Activated CD8-positive, alpha-beta memory T cell treated with anti-CD3 and anti-CD28 coated beads for 36 hours (primary cell): ENCODE results near the gene YTHDF2. TPM values are rescaled to one million over a fixed set of nuclear protein-coding genes. Genes with fewer than 3 reads are reported as not detected.
"Not testable (repeated sequence)": the region's sequence is repeated elsewhere in the genome, so short reads cannot be mapped to it uniquely, and the experiment has no call there.

Experiments
- CTCF ChIA-PET: fragments of 350-600 bp; sonication (Branson Sonifier 250); formaldehyde crosslinking; loops from one replicate; lab custom pipeline; 2021; ENCODE audit warnings: antibody characterized with exemption; lab: Charles Lee
- POLR2A ChIA-PET: fragments of 350-600 bp; sonication (Branson Sonifier 250); formaldehyde crosslinking; loops from one replicate; lab custom pipeline; 2021; ENCODE audit warnings: antibody characterized with exemption; lab: Charles Lee
- total RNA-seq, 2 experiments: library from RNA; stranded (reverse); gene quantifications; one replicate each; pipeline ENCODE4 v1.2.3, GENCODE V29; 2021

Gene YTHDF2
- total RNA-seq, 2 experiments from 2014 or later: 88.6 to 91.0 TPM

GRCh38 chr1:28783363-28783762 is 46.6 kb downstream of the YTHDF2 start:
- ChIA-PET CTCF (interaction anchor here (0.5 to 6.4 kb wide), 5 partner anchors 8 to 414 kb away, joined by 3 to 75 read pairs (median 6); no protein-coding TSS in a partner anchor), POLR2A (no interaction called here)

GRCh38 chr1:28789412-28789811 is 52.7 kb downstream of the YTHDF2 start:
- CTCF ChIA-PET: no interaction called here

DNA sequence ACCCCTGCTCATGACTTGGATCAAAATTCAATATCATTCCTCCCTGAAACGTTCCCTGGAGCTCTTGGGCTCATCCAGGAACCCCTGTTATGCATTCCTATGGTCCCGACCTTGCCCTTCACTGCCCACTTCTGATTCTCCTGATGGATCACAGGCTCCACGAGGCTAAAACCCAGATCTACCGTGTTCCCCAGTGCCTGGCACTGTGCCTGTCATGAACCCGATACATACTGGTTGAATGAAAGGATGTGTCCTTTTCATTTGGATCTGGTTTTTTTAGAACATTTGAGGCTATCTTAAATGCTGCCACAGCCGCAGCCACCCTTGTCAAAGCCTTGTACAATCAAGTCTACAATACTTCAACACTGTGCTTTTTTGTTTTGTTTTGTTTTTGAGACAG is 53.1 kb downstream of the YTHDF2 start:
- ChIA-PET POLR2A (no interaction called here), CTCF (no interaction called here)

More at GRCh38 chr1:28789412-28789811, 52.7 kb downstream of the YTHDF2 start:
- POLR2A ChIA-PET: no interaction called here

DNA sequence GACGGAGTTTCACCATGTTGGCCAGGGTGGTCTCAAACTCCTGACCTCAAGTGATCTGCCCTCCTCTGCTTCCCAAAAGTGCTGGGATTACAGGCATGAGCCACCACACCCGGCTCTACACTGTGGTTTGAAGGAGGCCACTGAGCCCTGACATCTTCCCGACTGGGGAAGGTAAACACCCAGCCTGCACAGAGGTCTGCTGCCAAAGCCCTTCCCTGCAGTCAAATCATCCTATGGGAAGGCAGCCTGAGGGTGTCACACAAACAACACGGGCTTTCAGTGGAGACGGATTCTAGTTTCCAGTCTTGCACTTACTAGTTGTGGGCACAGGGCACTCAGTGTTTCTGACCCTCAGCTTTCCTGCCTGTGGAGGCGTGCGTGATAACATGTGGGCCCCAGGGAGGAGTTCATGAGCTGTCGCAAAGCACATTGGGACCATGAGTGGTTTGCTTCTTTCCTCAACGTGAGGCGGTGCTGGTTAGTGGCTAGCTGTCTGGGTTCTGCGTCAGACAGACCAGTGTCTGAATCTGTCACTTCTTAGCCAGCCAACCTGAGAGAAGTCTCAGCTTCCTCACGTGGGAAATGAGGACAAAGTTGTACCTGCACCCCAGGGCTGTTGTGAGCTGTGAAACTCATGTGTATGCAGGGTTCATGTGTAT is 53.8 kb downstream of the YTHDF2 start:
- CTCF ChIA-PET: interaction anchor here (0.8 kb wide), 1 partner anchor 87 kb away, joined by 4 read pairs; no protein-coding TSS in a partner anchor
- POLR2A ChIA-PET: no interaction called here

- CTCF ChIA-PET: interaction anchor here (0.5 to 0.7 kb wide), 2 partner anchors 15 to 378 kb away, joined by 3 to 4 read pairs; no protein-coding TSS in a partner anchor
- POLR2A ChIA-PET: interaction anchor here (0.6 kb wide), 1 partner anchor 184 kb away, joined by 6 read pairs; no protein-coding TSS in a partner anchor
These were observed 55.2 kb downstream of the YTHDF2 start for GRCh38 chr1:28791929-28792328.

DNA sequence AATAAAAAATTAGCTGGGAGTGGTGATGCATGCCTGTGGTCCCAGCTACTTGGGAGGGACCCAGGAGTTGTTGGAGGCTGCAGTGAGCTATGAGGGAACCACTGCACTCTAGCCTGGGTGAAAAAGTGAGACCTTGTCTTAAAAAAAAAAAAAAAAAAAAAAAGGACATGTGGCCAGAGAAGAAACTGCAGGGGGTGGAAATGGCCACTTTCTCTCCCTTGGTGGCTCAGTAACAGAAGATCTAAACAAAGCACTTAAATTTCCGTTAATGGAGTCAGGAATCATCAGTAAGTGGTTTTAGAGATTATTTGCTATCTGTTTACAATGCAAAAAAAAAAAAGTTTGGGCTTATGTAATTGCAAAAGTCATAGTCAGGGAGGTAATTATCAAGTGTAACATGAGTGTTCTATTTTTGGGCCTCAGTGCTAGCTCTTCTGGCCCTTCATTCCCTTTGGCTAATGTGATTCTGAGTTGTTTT is 55.9 kb downstream of the YTHDF2 start:
- ChIA-PET POLR2A (interaction anchor here (0.6 kb wide), 2 partner anchors 185 to 243 kb away, joined by 3 to 6 read pairs; no protein-coding TSS in a partner anchor), CTCF (interaction anchor here (0.5 to 0.7 kb wide), 2 partner anchors 22 to 378 kb away, joined by 3 to 4 read pairs; no protein-coding TSS in a partner anchor)

- POLR2A ChIA-PET: not testable (repeated sequence)
- CTCF ChIA-PET: interaction anchor here (1.0 to 1.9 kb wide), 2 partner anchors 26 to 83 kb away, joined by 3 to 6 read pairs; no protein-coding TSS in a partner anchor
These were observed 57.8 kb downstream of the YTHDF2 start for GRCh38 chr1:28794582-28794981.

DNA sequence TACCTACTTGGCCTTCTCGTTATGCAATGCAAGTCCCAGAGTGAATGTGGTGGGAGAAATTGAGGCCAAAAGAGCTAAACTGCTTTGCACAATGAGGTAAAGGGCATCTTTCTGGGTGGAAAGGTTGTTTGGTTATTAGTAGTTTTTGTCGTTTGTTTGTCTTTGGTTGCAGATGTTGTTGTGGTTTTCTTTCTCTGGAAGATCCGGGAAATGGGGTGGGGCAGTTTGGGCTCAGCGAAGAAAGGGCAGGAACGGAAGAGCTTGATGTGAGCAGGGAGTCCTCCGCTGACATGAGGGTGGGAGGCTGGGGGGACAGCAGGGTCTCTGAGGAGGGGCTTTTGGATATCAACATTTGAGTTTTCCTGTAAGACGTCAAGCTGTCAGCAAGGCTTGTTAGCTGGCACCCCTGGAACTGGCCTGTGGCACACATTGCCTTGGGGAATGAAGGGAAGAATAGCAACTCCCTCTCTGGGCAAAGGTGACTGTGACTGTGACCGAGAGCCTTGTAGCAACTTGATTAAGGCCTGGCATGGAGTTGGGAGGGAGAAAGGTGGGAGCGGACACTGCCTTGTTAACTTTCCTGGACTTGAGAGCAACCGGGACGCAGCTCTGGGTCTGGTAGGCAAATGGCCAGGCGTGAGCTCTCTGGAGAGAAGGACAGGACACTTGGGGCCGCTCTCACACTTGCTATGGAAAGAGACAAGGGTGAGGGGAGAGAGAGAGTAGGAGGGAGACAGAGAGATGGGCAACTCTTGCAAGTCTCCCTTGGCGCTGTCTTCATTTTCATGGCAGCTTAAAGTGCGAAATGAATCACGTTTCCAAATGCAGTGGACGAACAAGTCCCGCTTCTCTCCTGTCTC is 59.8 kb downstream of the YTHDF2 start:
- CTCF ChIA-PET: no interaction called here

DNA sequence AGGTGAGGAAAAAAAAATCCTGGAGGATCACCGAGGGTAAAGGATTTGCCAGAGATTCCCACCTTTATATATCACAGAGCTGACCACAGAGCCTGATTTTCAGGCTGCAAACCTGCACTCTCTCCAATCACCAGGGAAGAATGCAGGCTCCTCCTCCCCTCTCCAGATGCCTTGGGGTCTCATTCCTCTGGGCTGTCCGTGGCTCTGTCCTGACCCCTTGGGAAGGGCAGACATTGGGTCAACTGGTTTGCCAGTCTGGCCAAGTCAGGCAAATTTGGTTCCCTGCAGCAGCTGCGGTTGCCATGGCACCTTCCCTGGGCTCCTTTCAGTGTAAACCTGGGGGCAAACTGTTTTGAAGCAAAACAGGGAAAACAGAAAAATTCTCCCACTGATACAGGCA is 63.6 kb downstream of the YTHDF2 start:
- ChIA-PET CTCF (interaction anchor here (0.6 kb wide), 1 partner anchor 216 kb away, joined by 4 read pairs; no protein-coding TSS in a partner anchor), POLR2A (no interaction called here)

More for the DNA sequence above, 59.8 kb downstream of the YTHDF2 start:
- POLR2A ChIA-PET: no interaction called here

DNA sequence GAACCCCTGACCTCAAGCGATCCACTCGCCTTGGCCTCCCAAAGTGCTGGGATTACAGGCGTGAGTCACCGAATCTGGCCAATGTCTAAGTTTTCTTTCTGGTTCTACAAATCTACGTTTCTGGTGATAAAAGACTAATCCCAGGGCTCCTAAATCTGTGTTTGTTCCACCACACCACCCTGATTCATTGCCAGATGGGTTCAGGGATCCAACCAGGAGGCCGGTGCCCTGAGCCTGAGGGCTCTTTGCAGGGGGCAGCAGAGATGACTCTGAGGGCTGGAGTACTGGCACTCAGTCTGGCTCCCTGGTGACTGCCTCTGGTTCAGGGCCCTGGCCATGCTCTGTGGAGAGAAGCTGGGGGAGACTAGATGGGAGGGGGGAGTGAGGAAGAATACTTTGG is 64.7 kb downstream of the YTHDF2 start:
- CTCF ChIA-PET: no interaction called here
- POLR2A ChIA-PET: no interaction called here

- POLR2A ChIA-PET: interaction anchor here (0.7 kb wide), 1 partner anchor 66 kb away, joined by 6 read pairs; the partner anchor contains the start of gene YTHDF2
- CTCF ChIA-PET: no interaction called here
These were observed 66.3 kb downstream of the YTHDF2 start for GRCh38 chr1:28803051-28803450.

- CTCF ChIA-PET: interaction anchor here (0.5 kb wide), 1 partner anchor 72 kb away, joined by 3 read pairs; no protein-coding TSS in a partner anchor
- POLR2A ChIA-PET: no interaction called here
These were observed 66.9 kb downstream of the YTHDF2 start for GRCh38 chr1:28803662-28804061.

GRCh38 chr1:28804071-28804470 is 67.3 kb downstream of the YTHDF2 start:
- ChIA-PET CTCF (interaction anchor here (0.5 kb wide), 1 partner anchor 72 kb away, joined by 3 read pairs; no protein-coding TSS in a partner anchor), POLR2A (no interaction called here)

GRCh38 chr1:28807046-28807445 is 70.3 kb downstream of the YTHDF2 start:
- POLR2A ChIA-PET: no interaction called here
- CTCF ChIA-PET: no interaction called here

GRCh38 chr1:28807986-28808385 is 71.2 kb downstream of the YTHDF2 start:
- CTCF ChIA-PET: no interaction called here
- POLR2A ChIA-PET: no interaction called here

DNA sequence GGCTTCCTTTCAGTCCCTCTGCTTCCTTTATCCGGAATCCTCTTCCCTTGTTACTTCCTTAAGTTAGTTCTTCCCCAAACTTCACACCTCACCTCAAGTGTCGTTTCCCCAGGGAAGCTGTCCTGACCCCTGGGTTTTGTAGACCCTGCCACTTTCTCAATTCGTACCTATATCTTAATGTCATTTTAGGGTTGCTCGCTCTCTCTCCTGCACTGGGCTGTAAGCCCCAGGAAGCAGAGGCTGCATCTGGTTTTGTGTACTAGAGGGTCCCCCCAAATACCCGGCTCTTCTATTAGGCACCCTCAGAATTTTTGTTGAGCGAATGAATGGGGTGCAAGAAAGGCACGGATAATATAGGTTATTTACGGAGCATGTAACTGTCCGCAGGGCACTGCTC is 74.6 kb downstream of the YTHDF2 start:
- ChIA-PET CTCF (no interaction called here), POLR2A (no interaction called here)

DNA sequence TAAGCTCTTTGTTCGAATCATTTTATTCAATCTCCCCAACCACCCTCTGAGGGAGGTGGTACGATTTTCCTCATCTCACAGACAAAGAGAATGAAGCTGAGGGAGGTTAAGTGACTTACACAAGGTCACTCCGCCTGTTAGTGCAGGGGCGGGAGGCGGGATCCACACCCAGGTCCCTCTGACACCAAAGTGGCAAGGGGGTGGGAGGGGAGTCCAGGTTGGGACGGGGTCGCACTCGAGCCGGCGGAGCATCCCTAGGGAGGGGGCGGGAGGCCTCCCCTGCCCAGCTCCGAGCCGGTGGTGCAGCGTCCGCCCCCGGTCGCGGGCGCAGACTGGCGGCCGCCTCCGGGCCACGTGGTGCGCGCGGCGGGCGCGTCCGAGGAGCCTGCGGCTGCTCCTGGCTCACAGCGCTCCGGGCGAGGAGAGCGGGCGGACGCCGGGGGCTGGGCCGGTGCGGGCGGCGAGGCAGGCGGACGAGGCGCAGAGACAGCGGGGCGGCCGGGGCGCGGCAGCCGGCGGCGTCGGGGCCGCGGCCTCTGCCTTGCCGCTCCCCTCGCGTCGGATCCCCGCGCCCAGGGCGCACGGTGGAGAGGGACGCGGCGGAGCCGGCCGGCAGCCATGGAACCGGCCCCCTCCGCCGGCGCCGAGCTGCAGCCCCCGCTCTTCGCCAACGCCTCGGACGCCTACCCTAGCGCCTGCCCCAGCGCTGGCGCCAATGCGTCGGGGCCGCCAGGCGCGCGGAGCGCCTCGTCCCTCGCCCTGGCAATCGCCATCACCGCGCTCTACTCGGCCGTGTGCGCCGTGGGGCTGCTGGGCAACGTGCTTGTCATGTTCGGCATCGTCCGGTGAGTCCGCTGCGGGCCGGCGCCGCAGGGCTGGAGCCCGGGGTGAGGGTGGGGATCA is 75.3 kb downstream of the YTHDF2 start, which contains the start of gene OPRD1:
TSS of gene OPRD1 (plus strand) at position 405 of the 903 bp plus-strand sequence. CDS start at position 619, 214 bp downstream.
- ChIA-PET POLR2A (no interaction called here), CTCF (no interaction called here)

- POLR2A ChIA-PET: no interaction called here
- CTCF ChIA-PET: no interaction called here
These were observed 76.1 kb downstream of the YTHDF2 start for GRCh38 chr1:28812669-28813468.
